Measurements from ENCODE around the gene C10orf90. TPM values are rescaled to one million over a fixed set of nuclear protein-coding genes. Genes with fewer than 3 reads are reported as not detected.

Gene C10orf90
- total RNA-seq, 1 experiment from 2014 or later = not detected

DNA sequence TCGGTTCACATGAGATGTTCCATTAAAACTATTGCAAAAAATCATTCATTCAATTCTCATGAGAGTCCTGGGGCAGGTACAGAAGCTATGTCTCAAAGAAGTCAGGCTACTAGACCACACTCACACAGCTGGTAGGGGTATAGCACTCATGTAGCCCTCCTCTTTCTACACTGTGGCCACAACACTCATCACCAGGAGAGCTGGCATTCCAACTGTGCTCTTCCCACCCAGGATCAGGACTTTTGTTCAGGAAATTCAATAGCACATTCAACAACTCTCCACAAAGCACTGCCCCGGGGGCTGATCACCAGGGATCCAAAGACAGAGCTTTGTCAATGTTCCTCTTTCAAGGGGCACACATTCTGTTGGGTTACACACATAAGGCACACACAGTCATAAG lies 31.0 kb upstream of the C10orf90 start:
- Mint-ChIP-seq H3K36me3 (ENCODE audit: insufficient read depth, unreplicated experiment) (no peaks in the 10 kb centered on the region), H3K27ac (ENCODE audit: low read depth, unreplicated experiment) (no peak overlapping the region), H3K9me3 (ENCODE audit: unreplicated experiment) (no peaks in the 10 kb centered on the region), H3K4me3 (ENCODE audit: unreplicated experiment) (no peak overlapping the region), H3K4me1 (ENCODE audit: insufficient read depth, unreplicated experiment) (no peaks in the 10 kb centered on the region), H3K27me3 (ENCODE audit: insufficient read depth, unreplicated experiment) (peaks cover 57% of the 10 kb centered on the region)
- no peak for DNase-seq (ENCODE audit: unreplicated experiment)
- intact Hi-C loops (cut with micrococcal nuclease) = no loop called here
- TF ChIP-seq, protein P1, sequence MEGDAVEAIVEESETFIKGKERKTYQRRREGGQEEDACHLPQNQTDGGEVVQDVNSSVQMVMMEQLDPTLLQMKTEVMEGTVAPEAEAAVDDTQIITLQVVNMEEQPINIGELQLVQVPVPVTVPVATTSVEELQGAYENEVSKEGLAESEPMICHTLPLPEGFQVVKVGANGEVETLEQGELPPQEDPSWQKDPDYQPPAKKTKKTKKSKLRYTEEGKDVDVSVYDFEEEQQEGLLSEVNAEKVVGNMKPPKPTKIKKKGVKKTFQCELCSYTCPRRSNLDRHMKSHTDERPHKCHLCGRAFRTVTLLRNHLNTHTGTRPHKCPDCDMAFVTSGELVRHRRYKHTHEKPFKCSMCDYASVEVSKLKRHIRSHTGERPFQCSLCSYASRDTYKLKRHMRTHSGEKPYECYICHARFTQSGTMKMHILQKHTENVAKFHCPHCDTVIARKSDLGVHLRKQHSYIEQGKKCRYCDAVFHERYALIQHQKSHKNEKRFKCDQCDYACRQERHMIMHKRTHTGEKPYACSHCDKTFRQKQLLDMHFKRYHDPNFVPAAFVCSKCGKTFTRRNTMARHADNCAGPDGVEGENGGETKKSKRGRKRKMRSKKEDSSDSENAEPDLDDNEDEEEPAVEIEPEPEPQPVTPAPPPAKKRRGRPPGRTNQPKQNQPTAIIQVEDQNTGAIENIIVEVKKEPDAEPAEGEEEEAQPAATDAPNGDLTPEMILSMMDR (IDR thresholded peaks at IDR 0.05; ENCODE audit: unreplicated experiment) = no peak
- POLR2A ChIA-PET = no interaction called here
- BruUV-seq (replicated peaks) = no TSS peak
- CTCF ChIA-PET = no interaction called here

DNA sequence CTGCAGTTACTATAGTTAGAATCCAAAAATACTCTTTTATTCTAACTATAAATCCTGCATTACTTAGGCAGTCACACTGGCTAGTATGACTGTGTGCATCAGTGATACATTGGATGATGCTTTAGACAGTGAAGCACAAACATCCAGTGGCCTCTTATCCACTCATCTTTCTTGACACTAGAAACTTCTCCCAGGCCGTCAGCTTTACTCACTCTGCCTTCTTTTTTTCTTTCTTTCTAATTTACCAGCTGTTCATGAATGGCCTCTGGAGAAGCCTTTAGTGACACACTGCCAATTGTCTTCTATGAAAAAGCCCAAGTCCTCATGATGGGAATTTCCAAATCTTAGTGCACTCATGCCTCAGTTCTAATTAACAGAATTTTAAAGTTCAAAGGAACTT lies 26.2 kb upstream of the C10orf90 start:
- no peaks in the 10 kb centered on the region for H3K36me3 Mint-ChIP-seq (ENCODE audit: insufficient read depth, unreplicated experiment)
- H3K27ac Mint-ChIP-seq (ENCODE audit: low read depth, unreplicated experiment) = no peak overlapping the region
- BruUV-seq (replicated peaks) = no TSS peak

DNA sequence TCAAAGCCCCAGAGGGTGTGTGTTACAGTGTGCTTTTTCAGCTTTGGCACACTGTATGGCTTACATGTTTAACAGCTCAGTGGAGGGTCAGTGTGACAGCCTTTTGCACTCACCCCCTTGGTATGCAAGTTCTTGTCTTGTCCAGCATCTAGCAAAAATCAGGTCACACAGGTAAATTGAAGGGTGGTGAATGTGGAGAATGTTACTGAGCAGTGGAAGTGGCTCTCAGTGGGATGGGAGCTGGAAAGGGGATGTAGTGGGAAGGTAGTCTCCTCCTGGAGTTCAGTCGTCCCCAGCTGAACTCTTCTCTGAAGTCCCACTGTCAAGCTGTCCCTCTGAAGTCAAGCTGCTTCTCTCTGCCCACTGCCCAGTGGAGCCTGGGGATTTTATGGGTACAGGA lies 21.0 kb upstream of the C10orf90 start:
- ChIA-PET POLR2A (interaction anchor here (0.6 kb wide), 1 partner anchor 78 kb away, joined by 3 read pairs; no protein-coding TSS in a partner anchor), CTCF (no interaction called here)
- no TSS peak for BruUV-seq (replicated peaks)
- H3K27me3 Mint-ChIP-seq (ENCODE audit: insufficient read depth, unreplicated experiment) = peaks cover 40% of the 10 kb centered on the region
- no peaks in the 10 kb centered on the region for H3K36me3 Mint-ChIP-seq (ENCODE audit: insufficient read depth, unreplicated experiment)
- H3K27ac Mint-ChIP-seq (ENCODE audit: low read depth, unreplicated experiment) = no peak overlapping the region
- TF ChIP-seq, protein P1 (IDR thresholded peaks at IDR 0.05; ENCODE audit: unreplicated experiment) = no peak
- H3K9me3 Mint-ChIP-seq (ENCODE audit: unreplicated experiment) = no peaks in the 10 kb centered on the region
- no peak for DNase-seq (ENCODE audit: unreplicated experiment)
- intact Hi-C loops (cut with micrococcal nuclease) = no loop called here
- peaks cover 13% of the 10 kb centered on the region for H3K4me1 Mint-ChIP-seq (ENCODE audit: insufficient read depth, unreplicated experiment)
- no peak overlapping the region for H3K4me3 Mint-ChIP-seq (ENCODE audit: unreplicated experiment)

More for the DNA sequence above, 26.2 kb upstream of the C10orf90 start:
- CTCF ChIA-PET = interaction anchor here (0.6 kb wide), 1 partner anchor 578 kb away, joined by 3 read pairs; no protein-coding TSS in a partner anchor
- no peaks in the 10 kb centered on the region for H3K9me3 Mint-ChIP-seq (ENCODE audit: unreplicated experiment)
- no peak overlapping the region for H3K4me3 Mint-ChIP-seq (ENCODE audit: unreplicated experiment)
- intact Hi-C loops (cut with micrococcal nuclease) = no loop called here
- POLR2A ChIA-PET = no interaction called here
- H3K4me1 Mint-ChIP-seq (ENCODE audit: insufficient read depth, unreplicated experiment) = peaks cover 7% of the 10 kb centered on the region
- peaks cover 60% of the 10 kb centered on the region for H3K27me3 Mint-ChIP-seq (ENCODE audit: insufficient read depth, unreplicated experiment)
- DNase-seq (ENCODE audit: unreplicated experiment) = no peak
- TF ChIP-seq, protein P1 (IDR thresholded peaks at IDR 0.05; ENCODE audit: unreplicated experiment) = no peak

DNA sequence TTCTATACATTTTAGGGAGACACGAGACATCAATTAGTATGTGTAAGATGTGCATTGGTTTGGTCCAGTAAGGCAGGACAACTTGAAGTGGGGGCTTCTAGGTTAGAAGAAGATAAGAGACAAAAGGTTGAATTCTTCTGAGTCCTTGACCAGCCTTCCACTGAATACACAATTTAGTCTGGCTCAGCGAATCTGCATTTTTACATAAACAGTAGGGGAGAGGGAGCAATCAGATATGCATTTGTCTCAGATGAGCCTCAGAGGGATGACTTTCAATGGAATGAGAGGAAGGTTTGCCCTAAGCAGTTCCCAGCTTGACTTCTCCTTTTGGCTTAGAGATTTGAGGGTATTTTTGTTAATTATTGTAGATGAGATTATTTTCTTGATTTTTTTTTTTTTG lies 20.0 kb upstream of the C10orf90 start:
- DNase-seq (ENCODE audit: unreplicated experiment) = no peak
- ChIA-PET CTCF (no interaction called here), POLR2A (no interaction called here)
- BruUV-seq (replicated peaks) = no TSS peak
- H3K27ac Mint-ChIP-seq (ENCODE audit: low read depth, unreplicated experiment) = no peak overlapping the region
- H3K4me1 Mint-ChIP-seq (ENCODE audit: insufficient read depth, unreplicated experiment) = peaks cover 13% of the 10 kb centered on the region
- TF ChIP-seq, protein P1 (IDR thresholded peaks at IDR 0.05; ENCODE audit: unreplicated experiment) = no peak
- peaks cover 40% of the 10 kb centered on the region for H3K27me3 Mint-ChIP-seq (ENCODE audit: insufficient read depth, unreplicated experiment)
- no peaks in the 10 kb centered on the region for H3K9me3 Mint-ChIP-seq (ENCODE audit: unreplicated experiment)
- no peak overlapping the region for H3K4me3 Mint-ChIP-seq (ENCODE audit: unreplicated experiment)
- H3K36me3 Mint-ChIP-seq (ENCODE audit: insufficient read depth, unreplicated experiment) = no peaks in the 10 kb centered on the region
- intact Hi-C loops (cut with micrococcal nuclease) = no loop called here
